ENCODE data around the gene GP1BA.

The GP1BA gene

GRCh38 chr17:4931963-4932362, at the start of gene GP1BA:
Gene GP1BA, plus strand, starts transcription at chr17:4932277. Its CDS starts 328 bp downstream, at chr17:4932605.
- DNase-seq (ENCODE audit: low read depth, low spot score) = no peak

GRCh38 chr17:4884489-4884888, 47.6 kb upstream of the GP1BA start:
- DNase-seq (ENCODE audit: low read depth, low spot score) = no peak

- no peak for DNase-seq (ENCODE audit: low read depth, low spot score)
Observed at GRCh38 chr17:4886830-4887229, 45.2 kb upstream of the GP1BA start.

- DNase-seq (ENCODE audit: low read depth, low spot score) = no peak
Observed at GRCh38 chr17:4887581-4887980, 44.5 kb upstream of the GP1BA start.

GRCh38 chr17:4891411-4892410, 40.4 kb upstream of the GP1BA start:
- no peak for DNase-seq (ENCODE audit: low read depth, low spot score)

- DNase-seq (ENCODE audit: low read depth, low spot score) = no peak
Observed at GRCh38 chr17:4892499-4893221, 39.4 kb upstream of the GP1BA start.

- DNase-seq (ENCODE audit: low read depth, low spot score) = no peak
Observed at GRCh38 chr17:4893272-4893671, 38.8 kb upstream of the GP1BA start.

GRCh38 chr17:4893721-4894560, 38.1 kb upstream of the GP1BA start:
- DNase-seq (ENCODE audit: low read depth, low spot score) = no peak

GRCh38 chr17:4895121-4895520, 37.0 kb upstream of the GP1BA start:
- no peak for DNase-seq (ENCODE audit: low read depth, low spot score)

- DNase-seq (ENCODE audit: low read depth, low spot score) = no peak
Observed at GRCh38 chr17:4895657-4896331, 36.3 kb upstream of the GP1BA start.

- DNase-seq (ENCODE audit: low read depth, low spot score) = no peak
Observed at GRCh38 chr17:4896332-4897197, 35.5 kb upstream of the GP1BA start.

GRCh38 chr17:4897198-4897687, 34.8 kb upstream of the GP1BA start:
- no peak for DNase-seq (ENCODE audit: low read depth, low spot score)

GRCh38 chr17:4897785-4898184, 34.3 kb upstream of the GP1BA start:
- no peak for DNase-seq (ENCODE audit: low read depth, low spot score)

- no peak for DNase-seq (ENCODE audit: low read depth, low spot score)
Observed at GRCh38 chr17:4898351-4898750, 33.7 kb upstream of the GP1BA start.

GRCh38 chr17:4898927-4899326, 33.1 kb upstream of the GP1BA start:
- no peak for DNase-seq (ENCODE audit: low read depth, low spot score)

- DNase-seq (ENCODE audit: low read depth, low spot score) = no peak
Observed at GRCh38 chr17:4899341-4900230, 32.5 kb upstream of the GP1BA start, which contains the start of gene C17orf107. Gene C17orf107, plus strand, starts transcription at chr17:4899536. Its CDS starts 227 bp downstream, at chr17:4899763.

GRCh38 chr17:4900231-4901107, 31.6 kb upstream of the GP1BA start:
- no peak for DNase-seq (ENCODE audit: low read depth, low spot score)

- DNase-seq (ENCODE audit: low read depth, low spot score) = no peak
Observed at GRCh38 chr17:4901108-4901647, 30.9 kb upstream of the GP1BA start.
